GM18508 (cell line): ENCODE measurements around the gene HOXC9.

Source experiments
- ATAC-seq: cut with Tn5 transposase; IDR thresholded peaks from one replicate; pipeline ENCODE4 v1.9.1; 2021; ENCODE audit warnings: moderate number of reproducible peaks; ENCODE audit not compliant: insufficient read depth, unreplicated experiment

HOXC9 gene

DNA sequence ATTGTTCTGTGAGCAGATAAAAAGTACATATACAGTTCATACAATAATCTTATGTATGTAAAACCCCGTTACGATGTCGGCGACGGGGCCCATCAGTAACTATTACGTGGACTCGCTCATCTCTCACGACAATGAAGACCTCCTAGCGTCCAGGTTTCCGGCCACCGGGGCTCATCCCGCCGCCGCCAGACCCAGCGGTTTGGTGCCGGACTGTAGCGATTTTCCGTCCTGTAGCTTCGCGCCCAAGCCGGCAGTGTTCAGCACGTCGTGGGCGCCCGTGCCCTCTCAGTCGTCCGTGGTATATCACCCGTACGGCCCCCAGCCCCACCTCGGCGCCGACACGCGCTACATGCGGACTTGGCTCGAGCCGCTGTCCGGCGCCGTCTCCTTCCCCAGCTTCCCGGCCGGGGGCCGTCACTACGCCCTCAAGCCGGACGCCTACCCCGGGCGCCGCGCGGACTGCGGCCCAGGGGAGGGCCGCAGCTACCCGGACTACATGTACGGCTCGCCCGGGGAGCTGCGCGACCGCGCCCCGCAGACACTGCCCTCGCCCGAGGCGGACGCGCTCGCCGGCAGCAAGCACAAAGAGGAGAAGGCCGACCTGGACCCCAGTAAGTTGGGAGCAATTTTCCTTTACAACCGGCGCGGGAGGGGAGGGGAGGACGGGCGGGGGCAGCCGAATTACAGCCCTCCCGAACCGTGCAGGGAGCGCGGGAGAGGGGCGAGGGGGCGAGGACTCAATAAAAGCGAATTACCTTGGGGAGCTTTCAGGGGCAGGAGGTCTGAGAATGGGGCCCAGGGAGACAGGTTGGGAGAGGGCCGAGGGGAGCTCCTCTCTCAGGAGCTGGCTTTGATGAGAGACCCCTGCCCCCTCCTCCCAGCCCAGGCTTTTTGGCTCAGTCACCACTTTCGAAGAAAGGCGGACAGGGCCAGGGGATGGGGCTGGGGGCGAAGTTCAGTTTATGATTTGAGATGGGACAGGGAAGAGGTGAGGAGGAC, at the start of gene HOXC9:
TSS of gene HOXC9 (plus strand) at position 46 of the 999 bp plus-strand sequence. CDS start at position 74, 28 bp downstream.
- ATAC-seq: no peak

DNA sequence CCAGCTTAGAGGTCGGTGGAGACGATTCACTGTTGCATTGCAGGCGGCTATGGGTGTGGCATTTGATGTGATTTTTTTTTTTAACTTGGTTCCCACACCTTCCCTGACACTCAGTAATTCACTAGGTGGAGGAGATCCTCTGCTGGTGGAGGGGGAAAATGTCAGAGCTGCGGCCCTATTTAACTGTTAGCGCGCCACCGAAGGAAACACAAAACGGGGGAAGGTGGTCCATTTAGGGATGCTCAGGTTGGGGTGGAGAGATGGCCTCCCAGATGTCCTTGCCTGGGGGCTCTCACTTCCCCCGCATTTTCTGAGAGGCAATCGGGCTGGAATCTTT, 49.6 kb upstream of the HOXC9 start:
- ATAC-seq: no peak

DNA sequence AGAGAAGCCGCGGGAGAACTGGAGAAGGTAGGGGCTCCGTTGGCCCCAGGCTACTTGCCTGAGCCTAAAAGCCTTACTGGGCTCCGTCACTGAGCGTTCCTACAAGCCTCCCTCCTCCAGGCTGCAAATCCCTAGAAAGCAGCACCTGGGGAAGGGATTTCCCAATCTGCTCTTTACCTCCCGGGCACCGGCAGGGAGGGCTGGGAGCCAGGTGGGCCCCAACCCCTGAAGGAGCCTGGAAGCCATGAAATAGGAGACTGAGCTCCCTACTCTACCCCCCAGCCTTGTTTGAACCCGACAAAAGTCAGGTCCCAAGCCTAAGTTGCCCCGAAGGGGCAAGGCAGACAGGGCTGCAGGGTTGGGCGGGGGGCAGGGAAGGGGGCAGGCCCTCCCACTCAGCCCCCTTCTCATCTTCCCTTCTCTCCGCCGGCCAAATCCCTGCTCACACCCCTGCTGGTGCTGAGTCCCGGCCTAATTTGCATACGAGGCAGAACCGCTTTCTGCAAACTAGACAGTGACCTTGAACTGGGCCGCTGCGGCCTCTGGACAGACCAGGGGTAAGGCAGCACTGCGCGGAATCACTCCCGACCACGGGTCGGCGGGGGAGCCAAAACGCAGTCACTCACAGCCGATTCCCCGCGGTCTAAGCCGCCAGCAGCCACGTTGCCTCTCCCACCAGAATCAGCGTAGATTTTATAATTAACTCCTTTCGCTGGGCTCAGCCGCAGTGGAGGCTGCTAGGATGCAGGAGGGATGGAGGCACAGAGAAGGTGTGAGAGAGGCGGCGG, 49.0 kb upstream of the HOXC9 start:
- no peak for ATAC-seq

DNA sequence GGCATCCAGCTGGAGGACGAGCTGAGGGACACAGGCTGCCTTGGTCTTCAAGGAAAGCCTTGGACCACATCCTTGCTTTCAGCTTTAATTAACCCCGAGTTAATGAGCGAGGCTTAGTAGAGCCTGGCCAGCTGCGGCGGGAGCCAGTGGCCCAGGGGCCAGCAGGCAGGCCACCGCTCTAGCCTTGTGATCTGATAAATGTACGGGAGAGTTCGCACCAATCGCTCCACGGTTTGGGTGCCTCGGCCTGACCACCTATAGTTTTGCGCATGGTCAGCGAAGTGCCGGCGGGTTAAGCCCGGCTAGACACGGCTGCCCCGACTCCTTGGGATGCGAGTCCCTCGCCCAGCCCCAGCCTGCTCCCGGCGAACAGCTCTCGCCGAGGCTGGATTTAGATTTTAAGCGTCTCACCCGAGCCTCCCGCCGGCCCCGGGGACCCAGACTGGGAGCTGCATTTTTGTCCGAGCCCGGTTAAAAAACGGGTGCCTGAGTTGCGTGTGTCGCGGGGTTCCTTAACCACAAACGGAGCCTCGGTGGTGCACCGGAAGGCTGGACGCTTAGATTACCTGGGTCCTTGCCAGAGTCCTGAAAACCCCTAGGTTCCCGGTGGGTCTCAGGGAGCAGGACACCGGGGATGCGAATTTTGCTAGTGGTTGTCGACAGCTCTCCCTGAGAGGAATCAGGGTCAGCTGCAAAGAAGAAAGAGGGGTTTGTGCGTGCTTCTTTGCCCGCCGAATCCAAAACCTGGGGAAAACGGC, 48.2 kb upstream of the HOXC9 start:
- ATAC-seq: no peak

DNA sequence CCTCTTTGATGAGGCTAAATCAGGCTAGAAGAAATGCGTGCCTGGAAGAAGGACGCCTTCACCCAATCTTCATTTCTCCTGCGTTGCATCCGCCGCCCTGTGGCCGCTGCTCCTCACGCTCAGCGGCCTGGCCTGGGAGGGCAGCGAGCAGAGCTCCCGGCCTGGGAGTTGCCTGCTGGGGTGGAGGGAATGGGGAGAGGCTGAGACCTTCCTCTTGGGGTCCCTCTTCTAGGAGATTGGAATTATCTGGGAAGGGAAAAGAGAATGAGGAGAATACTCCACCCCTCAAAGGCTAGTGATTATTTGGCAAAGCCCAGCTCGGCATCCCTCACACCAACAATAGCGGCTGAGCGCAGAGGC, 47.6 kb upstream of the HOXC9 start:
- ATAC-seq: no peak

DNA sequence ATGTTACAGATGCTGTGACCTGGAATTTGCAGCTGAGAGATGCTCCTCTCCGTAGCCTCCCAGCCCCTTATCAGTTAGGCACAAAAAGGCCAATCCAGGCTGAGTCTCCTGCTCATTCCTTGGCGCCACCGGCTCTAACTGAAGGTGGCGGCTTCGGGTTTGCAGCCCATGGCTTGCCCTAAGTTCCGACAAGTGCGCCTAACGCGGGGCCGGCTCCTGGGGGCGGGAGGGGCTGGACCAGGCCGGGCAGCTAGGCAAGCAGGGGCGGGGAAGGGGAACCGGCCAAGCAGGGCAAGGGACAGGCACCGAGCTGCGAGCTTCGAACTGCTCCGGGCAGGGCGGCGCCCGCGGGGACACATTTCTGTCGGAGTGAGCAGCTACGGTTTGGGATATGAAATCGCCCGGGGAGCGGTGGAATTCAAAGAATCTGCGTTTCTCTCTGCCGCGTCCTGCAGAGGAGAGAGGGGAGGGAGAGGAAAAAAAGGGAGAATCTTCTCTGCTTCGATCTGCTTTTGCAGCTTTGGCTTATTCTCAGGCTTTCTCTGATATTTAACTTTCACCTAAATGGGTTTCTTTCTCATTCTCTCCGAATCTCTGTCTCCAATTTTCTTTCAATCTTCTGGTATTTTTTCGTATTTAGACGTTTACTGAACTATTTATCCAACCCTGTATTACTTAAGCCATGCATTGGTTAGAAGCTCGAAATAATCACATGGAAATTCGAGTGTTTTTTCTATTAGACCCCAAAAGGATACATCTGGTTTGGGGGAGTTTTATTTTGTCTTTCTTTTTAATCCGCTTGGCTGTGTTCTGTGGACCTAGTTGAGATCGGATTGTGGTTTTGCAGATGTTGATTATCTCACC, 46.9 kb upstream of the HOXC9 start:
- no peak for ATAC-seq

DNA sequence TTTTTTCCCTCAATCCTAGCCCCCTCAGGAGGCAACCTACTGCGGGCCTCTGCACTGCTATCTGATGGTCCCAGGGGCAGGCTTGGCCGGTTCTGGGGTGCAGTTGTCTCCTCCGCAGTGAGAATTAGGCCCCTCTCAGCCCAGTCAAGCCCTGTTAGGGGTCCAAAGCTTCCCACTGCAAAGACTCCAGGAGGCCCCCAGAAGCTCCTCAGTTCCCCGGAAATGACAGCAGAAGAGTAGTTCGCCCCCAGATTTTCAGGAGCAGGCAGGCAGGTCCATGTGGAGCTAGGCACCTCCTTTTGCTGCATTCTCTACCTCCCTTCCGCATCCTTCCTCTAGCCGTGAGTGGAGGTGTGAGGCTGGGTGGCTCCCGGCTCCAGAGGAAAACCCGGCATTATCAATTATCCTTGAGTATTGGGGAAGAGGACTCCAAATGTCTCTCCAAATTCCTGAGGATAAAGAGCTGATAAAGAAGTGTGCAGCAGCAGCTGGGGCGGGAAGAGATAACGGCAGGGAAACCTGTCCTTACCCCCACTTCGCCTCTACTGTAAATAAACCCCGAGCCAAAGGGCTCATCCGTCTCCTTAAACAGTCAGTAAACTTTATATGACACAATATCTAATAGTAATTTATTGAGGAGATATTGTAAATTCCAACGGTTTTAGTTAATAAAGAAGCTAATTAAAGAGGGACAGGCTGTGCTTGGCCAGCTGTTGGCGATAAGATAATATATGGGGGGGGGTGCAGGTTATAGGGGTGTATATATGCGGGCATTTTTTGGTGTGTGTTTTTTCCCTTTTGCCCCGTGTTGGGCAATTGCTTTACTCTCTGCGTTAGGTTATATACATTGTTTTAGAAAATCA, 45.9 kb upstream of the HOXC9 start:
- no peak for ATAC-seq

DNA sequence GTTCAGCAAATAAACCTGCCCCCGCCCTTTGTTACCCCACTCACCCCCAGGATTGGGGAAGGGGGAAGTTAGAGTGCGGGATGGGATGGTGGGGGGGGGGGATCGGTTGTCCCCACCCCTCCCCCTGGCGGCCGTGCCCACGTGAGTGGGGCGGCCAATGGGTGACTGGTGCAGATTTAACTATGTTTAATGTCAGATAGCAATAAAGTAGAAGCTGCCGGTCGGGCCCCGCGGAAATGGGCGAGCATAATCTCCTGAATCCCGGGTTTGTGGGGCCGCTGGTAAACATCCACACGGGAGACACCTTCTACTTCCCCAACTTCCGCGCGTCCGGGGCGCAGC, 45.3 kb upstream of the HOXC9 start, which contains the start of gene HOXC12:
TSS of gene HOXC12 (plus strand) at position 210 of the 342 bp plus-strand sequence. CDS start at position 237, 27 bp downstream.
- ATAC-seq: no peak

DNA sequence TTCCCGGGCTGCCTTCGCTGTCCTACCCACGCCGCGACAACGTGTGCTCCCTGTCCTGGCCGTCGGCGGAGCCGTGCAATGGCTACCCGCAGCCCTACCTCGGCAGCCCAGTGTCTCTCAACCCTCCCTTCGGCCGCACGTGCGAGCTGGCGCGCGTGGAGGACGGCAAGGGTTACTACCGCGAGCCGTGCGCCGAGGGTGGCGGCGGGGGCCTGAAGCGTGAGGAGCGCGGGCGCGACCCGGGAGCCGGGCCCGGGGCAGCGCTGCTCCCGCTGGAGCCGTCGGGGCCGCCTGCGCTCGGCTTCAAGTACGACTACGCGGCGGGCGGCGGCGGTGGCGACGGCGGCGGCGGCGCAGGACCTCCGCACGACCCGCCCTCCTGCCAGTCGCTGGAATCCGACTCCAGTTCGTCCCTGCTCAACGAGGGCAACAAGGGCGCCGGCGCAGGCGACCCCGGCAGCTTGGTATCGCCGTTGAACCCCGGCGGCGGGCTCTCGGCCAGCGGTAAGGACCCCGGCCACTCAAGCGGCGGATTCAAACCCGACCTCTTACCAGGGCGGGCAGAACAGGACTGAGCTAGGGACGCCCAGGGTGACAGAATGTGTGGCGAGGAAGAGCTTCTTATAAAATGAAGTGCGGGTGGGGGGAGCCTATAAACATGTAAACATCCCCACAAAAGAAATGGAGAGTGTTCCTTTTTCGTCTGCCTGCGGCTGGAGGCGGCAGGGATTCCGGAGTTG, 44.8 kb upstream of the HOXC9 start:
- no peak for ATAC-seq

DNA sequence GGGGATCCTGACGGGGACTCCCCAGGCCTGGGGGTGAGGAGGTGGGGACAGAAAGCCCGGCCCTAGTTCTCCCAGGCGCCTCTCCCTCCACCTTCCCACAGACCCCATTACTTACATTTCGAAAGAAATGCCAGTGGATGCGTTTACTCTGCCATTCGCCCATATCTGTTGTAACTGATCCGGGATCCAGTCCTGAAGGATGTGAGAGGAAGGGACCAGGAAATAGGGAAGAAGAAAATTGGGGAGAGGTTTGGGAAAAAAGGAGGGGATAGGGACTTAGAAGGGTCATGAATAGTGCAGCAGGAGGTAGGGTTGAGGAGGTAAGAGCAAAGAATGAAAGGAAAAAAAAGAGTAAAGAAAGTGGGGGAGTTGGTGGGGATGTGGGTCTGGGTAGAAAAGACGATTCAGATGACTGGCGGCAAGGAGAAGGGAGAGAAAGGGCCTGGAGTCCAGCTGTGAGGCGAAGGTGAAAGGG, 44.1 kb upstream of the HOXC9 start:
- no peak for ATAC-seq

DNA sequence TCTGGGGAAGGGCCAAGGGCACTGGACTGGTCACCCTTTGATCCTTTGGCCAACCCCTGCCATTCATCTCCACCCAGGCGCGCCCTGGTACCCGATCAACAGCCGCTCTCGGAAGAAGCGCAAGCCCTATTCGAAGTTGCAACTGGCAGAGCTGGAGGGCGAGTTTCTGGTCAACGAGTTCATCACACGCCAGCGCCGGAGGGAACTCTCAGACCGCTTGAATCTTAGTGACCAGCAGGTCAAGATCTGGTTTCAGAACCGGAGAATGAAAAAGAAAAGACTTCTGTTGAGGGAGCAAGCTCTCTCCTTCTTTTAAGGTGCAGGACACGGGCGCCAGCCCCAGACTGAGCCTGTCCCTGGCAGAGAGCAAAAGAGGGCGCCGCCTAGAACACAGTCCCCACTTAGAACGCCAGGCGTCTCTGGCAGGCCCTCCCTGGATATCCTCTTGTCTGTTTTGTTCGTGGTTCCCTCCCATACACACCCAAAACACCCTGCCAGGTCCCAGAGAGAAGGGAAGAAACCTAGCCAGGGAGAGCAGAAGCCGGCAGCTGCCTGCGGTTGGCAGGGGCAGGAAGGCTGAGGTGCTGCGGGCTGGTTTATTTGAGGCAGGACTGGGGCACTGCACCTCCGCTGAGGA, 43.6 kb upstream of the HOXC9 start:
- ATAC-seq: no peak

DNA sequence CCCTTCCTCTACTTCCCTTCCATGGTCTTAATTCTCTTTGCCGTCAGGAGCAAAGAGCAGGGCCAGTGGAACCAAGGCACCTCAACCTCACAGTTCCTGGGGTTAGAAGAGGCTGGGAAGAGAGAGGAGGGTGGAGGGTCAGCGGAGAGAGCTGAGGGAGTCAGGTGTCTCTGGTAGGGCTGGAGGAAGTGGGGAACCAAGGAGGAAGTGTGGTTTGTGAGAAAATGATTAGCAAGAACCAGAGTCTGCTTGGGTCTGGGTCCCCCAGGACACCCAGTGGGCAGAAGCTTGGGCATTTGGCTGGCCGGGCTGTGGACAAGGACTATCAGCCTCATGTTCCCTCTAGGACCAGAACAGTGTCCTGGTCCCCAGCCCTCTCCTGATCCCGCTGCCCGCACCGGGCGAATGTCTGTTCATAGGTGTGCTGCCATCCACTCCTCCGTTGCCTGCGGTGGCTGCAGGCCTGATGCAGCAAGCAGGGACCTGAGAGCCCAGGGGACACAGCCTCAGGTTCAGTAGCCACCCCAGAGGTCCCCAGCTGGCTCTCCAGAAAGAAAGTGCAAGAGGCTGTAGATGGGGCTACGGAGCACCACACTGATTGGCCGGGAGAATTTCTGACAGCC, 42.9 kb upstream of the HOXC9 start:
- ATAC-seq: no peak

DNA sequence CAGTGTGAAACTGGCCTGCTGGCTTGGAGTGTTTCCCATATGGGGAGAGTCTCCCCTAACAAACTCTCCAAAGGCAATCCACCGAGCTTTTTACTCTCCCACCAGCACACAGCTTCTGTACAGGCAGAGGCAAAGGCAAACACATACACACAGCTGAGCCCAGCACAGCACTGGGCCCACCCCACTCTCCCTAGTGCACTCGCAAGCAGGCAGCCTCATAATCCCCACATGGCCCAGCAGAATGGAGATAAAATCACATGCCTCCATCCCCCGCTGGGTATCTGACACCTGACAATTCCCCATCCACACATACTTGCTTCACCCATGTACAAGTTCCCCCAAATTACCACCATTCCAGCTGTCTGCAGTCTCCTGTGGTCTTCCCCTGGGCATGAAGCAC, 41.8 kb upstream of the HOXC9 start:
- ATAC-seq: no peak

DNA sequence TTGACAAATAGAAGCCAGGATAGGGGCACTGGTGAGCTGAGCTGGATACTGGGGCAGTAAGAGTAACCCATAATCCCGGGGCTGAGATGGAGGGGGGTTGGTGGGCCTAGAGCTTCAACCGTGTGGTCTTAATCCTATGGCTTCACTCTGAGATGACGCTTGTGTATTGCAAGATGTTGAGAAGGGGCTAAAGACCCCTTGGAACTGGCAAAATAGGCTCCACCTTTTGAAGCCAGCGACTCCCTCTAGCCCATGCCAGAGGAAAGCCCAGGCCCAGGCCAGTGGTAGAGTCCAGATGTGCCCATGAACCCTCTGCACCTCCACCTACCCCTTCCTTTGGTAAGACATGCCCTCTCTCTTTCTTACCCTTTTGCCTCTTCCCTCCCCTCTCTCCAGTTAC, 40.6 kb upstream of the HOXC9 start:
- ATAC-seq: no peak

DNA sequence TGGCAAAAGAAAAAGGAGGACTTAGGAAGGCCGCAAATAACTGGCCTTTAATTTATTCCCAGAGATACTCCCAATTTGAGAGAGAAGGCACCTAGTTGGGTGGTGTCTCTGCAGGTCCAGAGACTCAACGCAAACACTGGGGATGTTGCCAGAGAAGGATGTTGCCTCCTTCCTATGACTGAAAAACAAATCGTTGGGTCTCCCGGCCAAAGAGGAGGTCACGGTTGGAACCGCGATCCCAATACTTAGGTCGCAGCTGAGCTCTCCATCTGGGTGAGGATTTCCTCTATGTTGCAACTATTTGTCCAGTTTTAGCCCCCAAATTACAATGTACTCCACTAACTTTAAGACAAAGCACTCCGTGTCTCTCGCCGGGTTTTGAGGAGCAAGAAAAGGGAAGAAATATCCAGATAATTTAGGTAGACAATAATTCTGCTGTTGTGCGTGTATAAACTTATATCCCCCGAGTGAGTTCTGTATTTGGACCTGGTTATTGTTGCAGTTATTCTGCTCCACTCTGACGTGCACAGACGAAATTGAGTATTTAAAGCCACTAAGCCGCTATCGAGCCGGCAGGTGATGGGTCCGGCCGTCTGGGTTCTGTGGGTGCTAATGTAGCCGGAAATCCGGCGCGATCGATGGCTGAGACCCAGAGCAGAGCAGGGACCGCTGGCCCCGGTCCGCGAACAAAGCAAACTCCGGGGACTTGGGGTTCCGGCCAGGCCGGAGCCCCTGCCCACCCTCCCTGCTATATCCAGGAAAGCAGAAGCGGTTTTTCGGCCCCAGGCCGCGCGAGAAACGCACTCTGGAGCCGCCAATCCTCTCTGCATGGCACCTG, 39.6 kb upstream of the HOXC9 start:
- no peak for ATAC-seq

DNA sequence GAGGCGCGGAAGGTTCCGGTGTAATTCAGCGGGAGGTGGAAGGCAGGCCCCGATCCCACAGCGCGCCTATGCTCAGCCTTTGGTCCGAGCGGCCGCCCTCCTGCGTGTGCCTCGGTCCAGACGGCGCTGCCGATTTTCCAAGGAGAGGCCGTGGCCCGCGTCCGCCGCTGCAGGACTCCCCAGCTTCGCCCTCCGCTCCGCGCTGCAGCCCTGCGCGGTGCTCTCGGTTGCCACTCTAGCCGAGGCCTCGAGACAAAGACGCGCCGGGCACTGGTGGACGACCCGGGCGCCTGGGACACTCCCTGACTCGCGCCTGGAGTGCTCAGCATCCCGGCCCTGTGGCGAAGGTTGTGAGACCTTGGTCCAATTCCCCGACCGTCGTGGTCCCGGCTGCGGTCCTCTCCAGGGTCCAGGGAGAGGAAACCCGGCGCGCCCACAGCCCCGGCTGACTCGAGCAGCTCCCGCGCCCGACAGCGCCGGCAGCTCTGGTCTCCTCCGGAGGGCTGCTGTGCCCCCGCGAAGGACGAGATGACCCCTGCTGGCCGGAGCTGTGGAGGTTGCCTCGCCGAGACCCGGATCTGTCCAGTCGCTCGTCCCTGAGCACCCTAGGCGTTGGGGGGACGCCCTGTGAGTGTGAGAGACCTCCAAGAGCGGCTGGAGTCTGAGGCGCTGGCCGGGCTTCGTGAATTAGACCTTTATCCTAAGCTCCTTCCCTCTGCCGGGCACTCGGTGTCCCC, 38.8 kb upstream of the HOXC9 start:
- no peak for ATAC-seq
